NCI-H2029 treated with DMSO at 0.1 percent for 48 hours (cell line): ENCODE data around the gene B4GALT6.
"Not testable (repeated sequence)": the region's sequence is repeated elsewhere in the genome, so short reads cannot be mapped to it uniquely, and the experiment has no call there.

Experiments
- DNase-seq: peaks from one replicate; lab custom pipeline; 2025; lab: John Stamatoyannopoulos, UW

The B4GALT6 gene

DNA sequence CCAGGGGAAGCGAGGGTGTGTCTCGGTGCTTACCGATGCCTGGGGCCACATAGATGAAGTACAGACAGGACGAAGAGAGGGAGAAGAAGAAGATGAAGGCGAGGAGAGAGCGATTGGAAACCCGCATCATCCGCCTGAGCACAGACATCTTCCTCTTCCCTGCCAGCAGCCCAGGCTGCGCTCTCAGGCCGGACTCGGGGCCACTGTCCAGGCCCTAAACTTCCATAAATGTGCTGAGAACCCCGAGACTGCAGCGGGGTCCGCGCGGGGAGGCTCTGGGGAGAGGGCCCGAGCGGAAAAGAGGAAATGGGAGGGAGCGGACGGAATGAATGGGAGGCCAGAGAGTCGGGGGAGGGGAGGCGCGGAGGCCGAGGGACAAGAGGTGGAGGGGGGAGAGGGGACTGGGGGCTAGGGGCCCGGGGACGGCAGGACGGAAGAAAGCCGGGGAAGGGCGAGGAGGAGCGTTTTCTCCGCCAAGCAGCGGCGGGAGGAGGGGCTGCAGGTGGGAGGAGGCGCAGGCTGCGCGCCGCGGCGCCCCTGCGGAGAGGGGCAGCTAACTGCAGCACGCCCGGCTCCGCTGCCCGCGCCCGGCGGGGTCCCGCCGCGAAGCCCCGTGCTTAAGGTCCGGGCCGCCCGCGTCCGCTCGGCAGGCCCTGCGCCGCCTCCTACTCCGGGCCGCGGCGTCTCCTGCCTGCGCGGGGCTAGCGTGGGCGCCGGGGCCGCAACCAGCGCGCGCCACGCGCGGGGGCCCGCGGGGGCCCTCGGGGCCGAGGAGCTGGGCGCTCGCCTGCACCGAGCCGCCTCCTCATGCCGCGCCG lies at the start of gene B4GALT6:
TSS of gene B4GALT6 (minus strand) at position 303 of the 818 bp plus-strand sequence. CDS start at position 148, 155 bp downstream.
- DNase-seq, result no peak

DNA sequence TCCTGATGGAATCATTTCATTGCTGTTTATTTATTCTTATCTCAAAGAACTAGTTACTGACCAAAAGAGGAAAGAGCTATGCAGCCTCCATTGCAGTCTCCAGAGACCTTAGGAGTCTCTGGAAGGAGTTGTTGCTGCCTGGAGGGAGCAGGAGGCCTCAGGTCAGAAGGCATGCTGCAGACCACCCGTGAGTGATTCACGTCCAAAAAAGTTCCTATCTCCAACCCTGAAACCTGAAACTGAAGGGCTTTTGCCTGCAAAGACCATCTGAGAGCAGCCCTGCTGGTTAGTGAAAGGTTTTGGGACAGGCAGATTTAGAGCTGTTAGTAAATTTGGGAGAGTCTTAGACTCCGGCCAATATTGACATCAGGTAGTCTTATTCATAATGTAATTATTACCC lies 47.2 kb upstream of the B4GALT6 start:
- DNase-seq, result no peak

DNA sequence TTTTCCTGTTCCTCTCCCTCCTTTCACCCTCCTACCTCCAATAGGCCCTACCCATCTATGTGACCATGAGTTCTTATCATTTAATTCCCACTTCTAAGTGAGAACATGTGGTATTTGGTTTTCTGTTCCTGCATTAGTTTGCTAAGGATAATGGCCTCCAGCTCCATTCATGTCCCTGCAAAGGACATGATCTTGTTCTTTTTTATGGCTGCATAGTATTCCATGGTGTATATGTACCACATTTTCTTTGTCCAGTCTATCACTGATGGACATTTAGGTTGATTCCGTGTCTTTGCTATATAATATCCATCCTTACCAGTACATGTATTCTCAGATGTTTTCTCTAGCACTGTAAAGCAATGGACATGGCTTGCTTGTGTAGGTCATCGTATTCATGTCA lies 44.8 kb upstream of the B4GALT6 start:
- DNase-seq, result not testable (repeated sequence)

GRCh38 chr18:31723990-31724711 lies 39.8 kb upstream of the B4GALT6 start:
- no peak for DNase-seq

- no peak for DNase-seq
Observed at GRCh38 chr18:31723639-31723989, 39.2 kb upstream of the B4GALT6 start.

- peak; percentile 51 for DNase-seq
Observed at GRCh38 chr18:31722369-31722957, 38.1 kb upstream of the B4GALT6 start.

GRCh38 chr18:31721601-31722000 lies 37.2 kb upstream of the B4GALT6 start:
- DNase-seq, result no peak

GRCh38 chr18:31720867-31721266 lies 36.5 kb upstream of the B4GALT6 start:
- DNase-seq, result no peak

- no peak for DNase-seq
Observed at GRCh38 chr18:31719363-31720006, 35.1 kb upstream of the B4GALT6 start.

DNA sequence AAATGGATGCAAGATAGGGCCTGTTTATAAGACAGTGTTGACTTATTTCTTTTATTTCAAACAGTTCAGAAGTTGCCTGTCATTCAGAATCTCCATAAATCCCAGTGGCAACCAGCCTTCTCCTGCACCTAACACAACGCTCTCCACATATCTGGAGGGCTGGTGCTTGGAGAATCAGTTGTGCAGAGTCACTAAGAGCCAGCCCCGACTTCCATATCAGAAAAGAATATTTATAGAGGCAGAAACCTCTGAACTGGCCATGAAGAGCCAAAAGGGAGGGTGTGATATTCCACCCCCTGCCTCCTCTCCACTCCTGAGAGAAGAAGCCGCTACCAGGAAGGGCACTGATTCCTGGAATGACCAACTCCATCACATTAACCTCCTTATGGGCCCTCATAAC lies 34.0 kb upstream of the B4GALT6 start:
- DNase-seq, result no peak

DNA sequence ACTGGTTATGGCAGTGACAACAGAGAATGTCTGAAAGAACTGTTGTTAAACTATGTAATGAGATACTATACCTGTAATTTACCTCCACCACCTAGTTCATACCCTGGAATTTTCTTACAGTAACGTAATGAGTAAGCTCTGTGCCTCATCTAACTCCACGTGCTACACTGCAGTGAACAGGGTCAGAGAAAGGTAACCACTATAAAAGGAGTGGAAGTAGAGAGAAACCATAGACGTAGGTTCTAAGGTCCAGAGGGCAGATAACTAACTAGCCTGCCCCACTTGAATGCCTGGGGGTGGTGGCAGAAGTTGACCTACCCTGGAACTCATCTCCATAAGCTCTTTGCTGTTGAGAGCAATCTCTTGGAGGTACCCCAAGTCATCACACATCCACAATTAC lies 32.0 kb upstream of the B4GALT6 start:
- no peak for DNase-seq

DNA sequence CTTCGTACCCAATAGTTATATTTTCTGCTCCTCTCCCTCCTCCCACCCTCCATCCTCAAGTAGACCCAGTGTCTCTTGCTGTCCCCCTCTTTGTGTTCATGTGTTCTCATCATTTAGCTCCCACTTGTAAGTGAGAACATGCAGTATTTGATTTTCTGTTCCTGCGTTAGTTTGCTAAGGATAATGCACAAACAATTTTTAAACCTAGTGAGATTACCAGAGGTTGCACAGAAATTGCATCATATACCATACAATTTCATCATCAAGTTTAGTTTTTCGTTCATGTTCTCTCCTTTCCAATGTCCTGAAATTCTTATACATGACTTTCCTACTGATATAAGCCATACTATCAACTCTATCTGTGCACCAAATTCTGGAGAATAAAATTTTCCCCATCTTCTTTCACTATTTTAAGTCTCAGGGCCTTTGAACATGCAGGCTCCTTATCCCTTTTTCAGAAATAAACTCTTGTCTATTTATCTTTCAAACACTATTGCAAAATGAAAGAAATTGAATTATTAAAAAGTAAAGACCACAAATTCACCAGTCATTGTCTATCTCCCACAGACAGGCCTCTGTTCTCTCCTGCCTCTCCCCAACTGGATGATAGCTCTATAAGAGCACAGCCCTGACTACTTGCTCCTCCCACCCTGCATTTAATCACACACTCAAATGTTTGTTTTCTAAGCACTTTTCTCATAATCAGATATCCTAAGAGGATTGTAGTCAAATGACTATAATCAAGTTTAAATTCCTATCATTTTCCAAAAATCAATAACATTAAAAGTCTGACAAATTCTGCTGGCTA lies 27.2 kb upstream of the B4GALT6 start:
- no peak for DNase-seq

DNA sequence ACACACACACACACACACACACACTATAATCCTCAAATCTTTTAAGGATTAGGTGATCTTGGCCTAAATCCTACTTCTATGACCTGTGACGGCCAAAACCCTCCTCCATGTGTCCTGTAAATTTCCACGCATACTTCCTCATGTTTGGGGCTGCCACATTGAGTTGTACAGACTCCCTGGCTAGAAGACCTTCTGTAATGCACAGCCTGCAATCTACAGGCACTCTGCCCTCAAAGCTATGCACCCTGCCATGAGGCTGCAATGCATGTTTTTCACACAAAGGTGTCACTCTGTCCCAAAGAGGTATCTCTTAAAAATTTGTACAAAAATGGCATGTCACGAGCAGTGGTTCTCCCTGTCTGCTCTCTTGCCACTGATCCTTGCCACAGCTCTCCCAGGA lies 26.4 kb upstream of the B4GALT6 start:
- DNase-seq, result no peak

GRCh38 chr18:31707815-31708214 lies 23.4 kb upstream of the B4GALT6 start:
- DNase-seq, result no peak

GRCh38 chr18:31702449-31702848 lies 18.1 kb upstream of the B4GALT6 start:
- DNase-seq, result no peak

DNA sequence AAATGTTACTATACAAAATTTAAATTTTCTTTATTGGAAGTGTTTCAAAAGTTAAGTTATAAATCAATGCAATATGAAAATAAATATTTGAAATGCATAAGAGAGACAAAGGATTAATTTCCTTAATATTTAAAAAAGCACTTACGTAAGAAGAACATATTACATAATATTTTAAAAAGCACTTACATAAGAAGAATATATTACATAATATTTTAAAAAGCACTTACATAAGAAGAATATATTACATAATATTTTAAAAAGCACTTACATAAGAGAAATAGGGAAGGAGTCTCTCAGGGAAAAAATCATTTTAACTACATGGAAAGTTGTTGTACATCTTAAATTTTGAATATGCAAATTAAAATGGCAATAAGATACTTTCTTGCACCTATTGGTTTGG lies 17.4 kb upstream of the B4GALT6 start:
- DNase-seq, result no peak

- DNase-seq, result no peak
Observed at GRCh38 chr18:31700990-31701389, 16.6 kb upstream of the B4GALT6 start.

DNA sequence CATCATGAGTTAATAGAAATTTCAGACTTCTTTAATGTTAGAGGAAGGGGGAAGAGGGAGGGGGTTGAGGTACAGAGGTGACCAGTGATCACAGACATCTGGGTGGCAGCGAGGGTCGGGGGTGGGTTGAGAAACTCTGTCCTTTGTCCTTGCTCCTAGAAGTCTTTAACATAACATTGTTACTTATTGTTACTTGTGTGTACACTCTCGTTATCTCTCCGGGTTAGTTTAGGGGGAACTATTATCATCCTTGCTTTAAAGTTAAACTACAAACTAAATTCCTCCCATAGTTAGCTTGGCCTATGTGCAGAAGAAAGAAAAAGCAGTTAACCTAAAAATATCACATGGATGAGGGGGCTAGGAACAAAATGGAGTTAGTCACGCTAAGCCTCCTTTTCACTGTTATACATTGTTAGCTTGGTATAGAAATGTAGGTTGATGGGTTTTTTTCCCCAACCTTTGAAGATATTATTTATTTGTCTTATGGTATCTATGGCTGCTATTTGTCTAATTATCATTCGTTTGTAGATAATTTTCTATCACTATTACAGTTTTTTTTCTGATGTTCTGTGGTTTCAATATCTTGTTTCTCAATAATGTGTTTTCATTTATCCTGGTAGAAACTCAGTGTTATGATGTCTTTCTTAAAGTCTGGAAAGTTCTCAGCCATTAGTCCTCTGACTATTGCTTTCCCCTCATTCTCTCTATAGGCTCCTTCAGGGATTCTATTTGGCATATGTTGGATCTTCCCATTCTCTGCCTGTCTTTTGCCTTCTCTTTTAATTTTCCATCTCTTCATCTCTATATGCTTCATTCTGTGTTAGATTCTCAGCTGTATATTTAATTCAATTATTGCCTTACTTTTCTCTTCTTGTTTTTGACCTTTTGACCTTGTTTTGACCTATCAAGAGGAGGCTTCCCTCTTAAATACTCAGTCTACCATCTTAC lies 13.2 kb upstream of the B4GALT6 start:
- DNase-seq, result no peak

DNA sequence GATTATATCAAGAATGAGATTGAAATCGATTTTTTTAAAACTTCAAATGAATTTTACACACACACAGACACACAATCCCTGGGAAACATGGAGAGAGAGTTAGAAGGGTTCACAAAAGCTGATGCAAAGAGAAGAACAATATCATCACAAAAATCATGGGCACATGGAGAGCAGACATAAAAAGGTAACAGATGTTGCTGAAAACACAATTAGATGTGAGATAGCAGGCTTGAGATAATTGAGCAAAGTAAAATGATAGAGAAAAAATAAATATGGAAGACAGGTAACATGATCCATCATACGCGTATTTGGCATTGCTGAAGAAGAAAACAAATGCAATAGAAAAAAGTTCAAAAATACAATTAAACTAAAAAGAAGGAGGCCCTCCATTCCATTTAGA lies 11.6 kb upstream of the B4GALT6 start:
- DNase-seq, result no peak

- DNase-seq, result no peak
Observed at GRCh38 chr18:31694297-31694696, 9.9 kb upstream of the B4GALT6 start.

DNA sequence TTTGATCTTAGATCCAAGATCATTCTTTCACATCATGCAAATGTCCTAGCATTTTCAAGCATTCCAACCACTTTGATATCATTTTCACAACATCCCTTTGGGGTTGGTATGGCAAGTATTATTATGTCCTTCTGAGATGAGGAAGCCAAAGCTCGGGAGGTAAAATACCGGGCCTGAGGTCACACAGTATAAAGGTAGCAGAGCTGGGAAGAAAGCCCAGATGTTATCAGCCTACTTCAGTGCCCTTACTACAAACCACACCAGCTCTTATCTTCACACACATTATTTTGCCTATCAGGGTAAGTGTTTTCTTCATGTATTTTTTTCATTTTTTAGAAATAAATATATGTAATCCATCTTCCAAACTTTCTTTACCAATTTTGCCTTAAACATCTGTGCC lies 4.2 kb upstream of the B4GALT6 start:
- no peak for DNase-seq
